HL-60 (cell line): Measurements from ENCODE around the gene DOCK2.

Source experiments
- GABPA ChIP-seq: IDR thresholded peaks from 2 replicates; pipeline ENCODE4 v1.6.1; 2012; ENCODE audit warnings: low read depth
- POLR2AphosphoS5 ChIP-seq: IDR thresholded peaks from 2 replicates; pipeline ENCODE4 v1.6.1; 2012; ENCODE audit warnings: low read depth
- SPI1 ChIP-seq: IDR thresholded peaks from 2 replicates; pipeline ENCODE4 v1.6.1; 2012; ENCODE audit warnings: low read depth, mild to moderate bottlenecking, borderline replicate concordance
- TF ChIP-seq, protein P1 (sequence below): IDR thresholded peaks from one replicate; pipeline ENCODE4 v1.5.1; 2011; ENCODE audit warnings: low read length, control low read depth, inconsistent platforms; ENCODE audit not compliant: insufficient read depth
- TF ChIP-seq, protein P2 (sequence below): IDR thresholded peaks from 2 replicates; pipeline ENCODE4 v1.6.1; 2012; ENCODE audit warnings: low read depth; ENCODE audit not compliant: insufficient replicate concordance

DNA sequence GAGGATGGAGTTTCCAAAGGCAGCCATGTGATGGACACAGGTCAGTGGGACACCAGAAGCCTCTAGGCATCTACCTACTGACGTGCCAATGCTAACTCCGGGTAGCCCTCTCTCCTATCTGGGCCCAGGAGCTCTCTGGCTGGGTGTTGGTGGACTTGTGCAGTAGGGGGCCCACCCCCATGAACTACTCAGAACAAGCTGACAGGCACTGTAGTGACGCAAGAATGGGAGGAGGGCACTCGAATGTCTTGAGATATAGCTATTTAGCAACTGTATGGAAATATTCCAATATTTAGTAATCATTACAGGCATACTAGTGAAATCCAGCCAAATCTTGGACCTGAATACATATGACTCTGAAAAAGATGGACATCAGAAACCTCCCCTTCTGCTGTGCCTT is 5.7 kb upstream of the DOCK2 start:
- TF ChIP-seq, protein P1, sequence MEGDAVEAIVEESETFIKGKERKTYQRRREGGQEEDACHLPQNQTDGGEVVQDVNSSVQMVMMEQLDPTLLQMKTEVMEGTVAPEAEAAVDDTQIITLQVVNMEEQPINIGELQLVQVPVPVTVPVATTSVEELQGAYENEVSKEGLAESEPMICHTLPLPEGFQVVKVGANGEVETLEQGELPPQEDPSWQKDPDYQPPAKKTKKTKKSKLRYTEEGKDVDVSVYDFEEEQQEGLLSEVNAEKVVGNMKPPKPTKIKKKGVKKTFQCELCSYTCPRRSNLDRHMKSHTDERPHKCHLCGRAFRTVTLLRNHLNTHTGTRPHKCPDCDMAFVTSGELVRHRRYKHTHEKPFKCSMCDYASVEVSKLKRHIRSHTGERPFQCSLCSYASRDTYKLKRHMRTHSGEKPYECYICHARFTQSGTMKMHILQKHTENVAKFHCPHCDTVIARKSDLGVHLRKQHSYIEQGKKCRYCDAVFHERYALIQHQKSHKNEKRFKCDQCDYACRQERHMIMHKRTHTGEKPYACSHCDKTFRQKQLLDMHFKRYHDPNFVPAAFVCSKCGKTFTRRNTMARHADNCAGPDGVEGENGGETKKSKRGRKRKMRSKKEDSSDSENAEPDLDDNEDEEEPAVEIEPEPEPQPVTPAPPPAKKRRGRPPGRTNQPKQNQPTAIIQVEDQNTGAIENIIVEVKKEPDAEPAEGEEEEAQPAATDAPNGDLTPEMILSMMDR = no peak
- TF ChIP-seq, protein P2, sequence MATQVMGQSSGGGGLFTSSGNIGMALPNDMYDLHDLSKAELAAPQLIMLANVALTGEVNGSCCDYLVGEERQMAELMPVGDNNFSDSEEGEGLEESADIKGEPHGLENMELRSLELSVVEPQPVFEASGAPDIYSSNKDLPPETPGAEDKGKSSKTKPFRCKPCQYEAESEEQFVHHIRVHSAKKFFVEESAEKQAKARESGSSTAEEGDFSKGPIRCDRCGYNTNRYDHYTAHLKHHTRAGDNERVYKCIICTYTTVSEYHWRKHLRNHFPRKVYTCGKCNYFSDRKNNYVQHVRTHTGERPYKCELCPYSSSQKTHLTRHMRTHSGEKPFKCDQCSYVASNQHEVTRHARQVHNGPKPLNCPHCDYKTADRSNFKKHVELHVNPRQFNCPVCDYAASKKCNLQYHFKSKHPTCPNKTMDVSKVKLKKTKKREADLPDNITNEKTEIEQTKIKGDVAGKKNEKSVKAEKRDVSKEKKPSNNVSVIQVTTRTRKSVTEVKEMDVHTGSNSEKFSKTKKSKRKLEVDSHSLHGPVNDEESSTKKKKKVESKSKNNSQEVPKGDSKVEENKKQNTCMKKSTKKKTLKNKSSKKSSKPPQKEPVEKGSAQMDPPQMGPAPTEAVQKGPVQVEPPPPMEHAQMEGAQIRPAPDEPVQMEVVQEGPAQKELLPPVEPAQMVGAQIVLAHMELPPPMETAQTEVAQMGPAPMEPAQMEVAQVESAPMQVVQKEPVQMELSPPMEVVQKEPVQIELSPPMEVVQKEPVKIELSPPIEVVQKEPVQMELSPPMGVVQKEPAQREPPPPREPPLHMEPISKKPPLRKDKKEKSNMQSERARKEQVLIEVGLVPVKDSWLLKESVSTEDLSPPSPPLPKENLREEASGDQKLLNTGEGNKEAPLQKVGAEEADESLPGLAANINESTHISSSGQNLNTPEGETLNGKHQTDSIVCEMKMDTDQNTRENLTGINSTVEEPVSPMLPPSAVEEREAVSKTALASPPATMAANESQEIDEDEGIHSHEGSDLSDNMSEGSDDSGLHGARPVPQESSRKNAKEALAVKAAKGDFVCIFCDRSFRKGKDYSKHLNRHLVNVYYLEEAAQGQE = no peak
- no peak for TF ChIP-seq POLR2AphosphoS5
- no peak for TF ChIP-seq SPI1
- no peak for TF ChIP-seq GABPA
